Measurements from ENCODE around the gene VDAC2.

VDAC2 gene

GRCh38 chr10:75253281-75254220 is 43.0 kb downstream of the VDAC2 start:
- DNase-seq, result no peak

- DNase-seq, result no peak
These were observed 44.1 kb downstream of the VDAC2 start for GRCh38 chr10:75254739-75255138.

- no peak for DNase-seq
These were observed 50.4 kb downstream of the VDAC2 start for GRCh38 chr10:75260990-75261389.

GRCh38 chr10:75261813-75262705 is 51.5 kb downstream of the VDAC2 start:
- no peak for DNase-seq

GRCh38 chr10:75263806-75264205 is 53.2 kb downstream of the VDAC2 start:
- DNase-seq, result no peak

- no peak for DNase-seq
These were observed 55.3 kb downstream of the VDAC2 start for GRCh38 chr10:75265856-75266255.

- DNase-seq, result no peak
These were observed 56.3 kb downstream of the VDAC2 start for GRCh38 chr10:75266945-75267344.

- no peak for DNase-seq
These were observed 59.0 kb downstream of the VDAC2 start for GRCh38 chr10:75269605-75270004.

- DNase-seq, result no peak
These were observed 61.5 kb downstream of the VDAC2 start for GRCh38 chr10:75272094-75272493.

- no peak for DNase-seq
These were observed 62.3 kb downstream of the VDAC2 start for GRCh38 chr10:75272896-75273295.

GRCh38 chr10:75276069-75276872 is 65.7 kb downstream of the VDAC2 start:
- no peak for DNase-seq

GRCh38 chr10:75280236-75280635 is 69.6 kb downstream of the VDAC2 start:
- DNase-seq, result no peak
